ENCODE results near the gene ACSF3.
A peak's percentile ranks its signal among the peaks of the same experiment; 100 is the strongest.

ACSF3 gene

GRCh38 chr16:89137666-89138512 lies 44.2 kb downstream of the ACSF3 start:
- H3K36me3 ChIP-seq (ENCODE audit: control insufficient read depth, insufficient read depth, low read length) = peaks cover 32% of the 10 kb centered on the region

DNA sequence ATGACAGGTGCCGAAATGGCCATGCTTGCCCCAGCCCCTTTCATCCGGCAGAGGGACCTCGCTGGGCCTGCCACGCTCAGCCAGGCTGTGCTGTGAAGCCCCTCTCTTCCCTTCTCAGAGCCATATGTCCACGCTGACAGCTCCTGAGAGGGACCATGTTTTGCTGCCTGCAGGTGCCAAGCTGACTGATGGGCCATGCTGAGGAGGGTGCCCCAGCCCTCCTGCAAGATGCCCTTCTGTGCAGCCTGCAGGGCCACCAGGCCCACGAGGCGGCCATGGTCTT lies 44.8 kb downstream of the ACSF3 start:
- TF ChIP-seq, protein P1, sequence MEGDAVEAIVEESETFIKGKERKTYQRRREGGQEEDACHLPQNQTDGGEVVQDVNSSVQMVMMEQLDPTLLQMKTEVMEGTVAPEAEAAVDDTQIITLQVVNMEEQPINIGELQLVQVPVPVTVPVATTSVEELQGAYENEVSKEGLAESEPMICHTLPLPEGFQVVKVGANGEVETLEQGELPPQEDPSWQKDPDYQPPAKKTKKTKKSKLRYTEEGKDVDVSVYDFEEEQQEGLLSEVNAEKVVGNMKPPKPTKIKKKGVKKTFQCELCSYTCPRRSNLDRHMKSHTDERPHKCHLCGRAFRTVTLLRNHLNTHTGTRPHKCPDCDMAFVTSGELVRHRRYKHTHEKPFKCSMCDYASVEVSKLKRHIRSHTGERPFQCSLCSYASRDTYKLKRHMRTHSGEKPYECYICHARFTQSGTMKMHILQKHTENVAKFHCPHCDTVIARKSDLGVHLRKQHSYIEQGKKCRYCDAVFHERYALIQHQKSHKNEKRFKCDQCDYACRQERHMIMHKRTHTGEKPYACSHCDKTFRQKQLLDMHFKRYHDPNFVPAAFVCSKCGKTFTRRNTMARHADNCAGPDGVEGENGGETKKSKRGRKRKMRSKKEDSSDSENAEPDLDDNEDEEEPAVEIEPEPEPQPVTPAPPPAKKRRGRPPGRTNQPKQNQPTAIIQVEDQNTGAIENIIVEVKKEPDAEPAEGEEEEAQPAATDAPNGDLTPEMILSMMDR (IDR thresholded peaks at IDR 0.05; ENCODE audit: insufficient read depth, low read length, poor library complexity, severe bottlenecking) = no peak
- H3K27me3 ChIP-seq (replicated peaks; ENCODE audit: control insufficient read depth, insufficient read depth, low read length) = no peaks in the 10 kb centered on the region
- DNase-seq (ENCODE audit: extremely low read depth, insufficient read length) = peak; percentile 8
- peaks cover 29% of the 10 kb centered on the region for H3K36me3 ChIP-seq (ENCODE audit: control insufficient read depth, insufficient read depth, low read length)
- no peak overlapping the region for H3K4me3 ChIP-seq (replicated peaks; ENCODE audit: low read depth, low read length)

More at GRCh38 chr16:89137666-89138512, 44.2 kb downstream of the ACSF3 start:
- DNase-seq (ENCODE audit: extremely low read depth, insufficient read length) = peak; percentile 9
- no peaks in the 10 kb centered on the region for H3K27me3 ChIP-seq (replicated peaks; ENCODE audit: control insufficient read depth, insufficient read depth, low read length)
- TF ChIP-seq, protein P1 (IDR thresholded peaks at IDR 0.05; ENCODE audit: insufficient read depth, low read length, poor library complexity, severe bottlenecking) = no peak
- H3K4me3 ChIP-seq (replicated peaks; ENCODE audit: low read depth, low read length) = no peak overlapping the region

GRCh38 chr16:89138843-89139520 lies 45.3 kb downstream of the ACSF3 start:
- TF ChIP-seq, protein P1 (IDR thresholded peaks at IDR 0.05; ENCODE audit: insufficient read depth, low read length, poor library complexity, severe bottlenecking) = no peak
- peaks cover 29% of the 10 kb centered on the region for H3K36me3 ChIP-seq (ENCODE audit: control insufficient read depth, insufficient read depth, low read length)
- no peak overlapping the region for H3K4me3 ChIP-seq (replicated peaks; ENCODE audit: low read depth, low read length)
- DNase-seq (ENCODE audit: extremely low read depth, insufficient read length) = no peak
- H3K27me3 ChIP-seq (replicated peaks; ENCODE audit: control insufficient read depth, insufficient read depth, low read length) = no peaks in the 10 kb centered on the region

- H3K27me3 ChIP-seq (replicated peaks; ENCODE audit: control insufficient read depth, insufficient read depth, low read length) = no peaks in the 10 kb centered on the region
- no peak for DNase-seq (ENCODE audit: extremely low read depth, insufficient read length)
- H3K36me3 ChIP-seq (ENCODE audit: control insufficient read depth, insufficient read depth, low read length) = peaks cover 26% of the 10 kb centered on the region
- TF ChIP-seq, protein P1 (IDR thresholded peaks at IDR 0.05; ENCODE audit: insufficient read depth, low read length, poor library complexity, severe bottlenecking) = no peak
- H3K4me3 ChIP-seq (replicated peaks; ENCODE audit: low read depth, low read length) = no peak overlapping the region
Observed at GRCh38 chr16:89139907-89140361, 46.3 kb downstream of the ACSF3 start.

DNA sequence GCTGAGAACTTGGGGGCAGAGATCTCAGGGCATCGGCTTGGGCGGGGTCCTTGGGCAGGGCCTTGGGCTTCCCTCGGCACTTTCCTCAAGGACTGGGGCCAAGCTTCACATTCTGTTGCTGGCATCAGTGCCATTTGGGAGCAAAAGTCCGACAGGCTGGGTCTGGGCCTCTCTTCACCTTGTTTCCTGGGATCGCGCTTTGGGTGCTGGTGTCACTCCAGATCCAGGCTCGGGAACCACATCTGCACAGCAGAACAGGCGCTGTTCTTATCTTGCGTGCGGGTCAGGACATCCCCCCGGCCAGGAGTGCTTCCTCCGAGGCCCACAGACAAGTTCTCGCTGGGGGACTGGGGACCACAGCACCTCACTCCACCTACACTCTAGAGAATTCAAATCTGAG lies 46.7 kb downstream of the ACSF3 start:
- peaks cover 23% of the 10 kb centered on the region for H3K36me3 ChIP-seq (ENCODE audit: control insufficient read depth, insufficient read depth, low read length)
- H3K4me3 ChIP-seq (replicated peaks; ENCODE audit: low read depth, low read length) = no peak overlapping the region
- H3K27me3 ChIP-seq (replicated peaks; ENCODE audit: control insufficient read depth, insufficient read depth, low read length) = no peaks in the 10 kb centered on the region
- TF ChIP-seq, protein P1 (IDR thresholded peaks at IDR 0.05; ENCODE audit: insufficient read depth, low read length, poor library complexity, severe bottlenecking) = no peak
- DNase-seq (ENCODE audit: extremely low read depth, insufficient read length) = no peak
